Ascending aorta (tissue), 2 donors: ENCODE measurements around the gene RFX8. TPM values are rescaled to one million over a fixed set of nuclear protein-coding genes. Genes with fewer than 3 reads are reported as not detected.

ENCODE experiments used
- DNase-seq, 2 donors: peaks; one replicate each; pipeline ENCODE4 v3.0.0-alpha.2; 2019; ENCODE audit warnings: low spot score in 2 of 2
- H3K27ac ChIP-seq, 2 donors: fragments of 200-600 bp; sonication (generic); one replicate each; pipeline ENCODE4 v1.5.1; 2016 to 2017; ENCODE audit warnings: mild to moderate bottlenecking in 1 of 2
- H3K27me3 ChIP-seq: fragments of 200-600 bp; sonication (generic); one replicate; pipeline ENCODE4 v1.5.1; 2017
- H3K36me3 ChIP-seq, 2 donors: fragments of 200-600 bp; sonication (generic); one replicate each; pipeline ENCODE4 v1.5.1; 2016
- H3K4me1 ChIP-seq, 2 donors: fragments of 200-600 bp; sonication (generic); one replicate each; pipeline ENCODE4 v1.5.1; 2016 to 2017; ENCODE audit warnings: mild to moderate bottlenecking in 1 of 2
- H3K4me3 ChIP-seq, 2 donors: fragments of 200-600 bp; sonication (generic); one replicate each; pipeline ENCODE4 v1.5.1; 2016 to 2017; ENCODE audit warnings: mild to moderate bottlenecking in 1 of 2
- H3K9me3 ChIP-seq, 2 donors: fragments of 200-600 bp; sonication (generic); one replicate each; pipeline ENCODE4 v1.5.1; 2016
- CTCF ChIP-seq, 3 experiments: fragments of 200-600 bp in 2 of 3; fragments of 450-650 bp in 1 of 3; sonication (generic) in 2 of 3; IDR thresholded peaks; one replicate each; pipeline ENCODE4 v1.5.1; 2016 to 2019; ENCODE audit warnings: antibody characterized with exemption in 3 of 3, mild to moderate bottlenecking in 1 of 3, moderate library complexity in 1 of 3
- intact Hi-C: fragments of 100-400 bp; cut with DNase I; formaldehyde crosslinking; loops from one replicate; pipeline ENCODE4 v1.15.1; 2023
- total RNA-seq: library from RNA; depleted of rRNA; stranded (reverse); fragments of >200 nt; gene quantifications from one replicate; pipeline ENCODE4 v1.1.0, GENCODE V29; 2016

RFX8 gene
- total RNA-seq, 1 donor from 2014 or later = not detected

GRCh38 chr2:101477556-101477955, 2.6 kb upstream of the RFX8 start:
- DNase-seq = no peak
- no peak overlapping the region for H3K27ac ChIP-seq
- H3K4me1 ChIP-seq = peaks cover 0 to 8% of the 10 kb centered on the region in 2 donors
- no peak overlapping the region for H3K4me3 ChIP-seq
- no peaks in the 10 kb centered on the region for H3K9me3 ChIP-seq
- intact Hi-C loops = no loop called here
- H3K27me3 ChIP-seq = no peaks in the 10 kb centered on the region
- H3K36me3 ChIP-seq = no peaks in the 10 kb centered on the region
- TF ChIP-seq CTCF (IDR thresholded peaks at IDR 0.05) = no peak

- Histone ChIP-seq H3K4me1 (peaks cover 0 to 8% of the 10 kb centered on the region in 2 donors), H3K4me3 (no peak overlapping the region), H3K9me3 (no peaks in the 10 kb centered on the region), H3K36me3 (no peaks in the 10 kb centered on the region), H3K27ac (no peak overlapping the region), H3K27me3 (no peaks in the 10 kb centered on the region)
- no peak for TF ChIP-seq CTCF (IDR thresholded peaks at IDR 0.05)
- intact Hi-C loops = no loop called here
- no peak for DNase-seq
Observed at GRCh38 chr2:101476605-101477208, 1.8 kb upstream of the RFX8 start.

- peak in 1 of 2 donors; percentile 76 for DNase-seq
- peak overlapping the region; percentile 60 to 75 for H3K27ac ChIP-seq
- H3K27me3 ChIP-seq = no peaks in the 10 kb centered on the region
- H3K4me3 ChIP-seq = peak overlapping the region; percentile 66 to 87
- no peak for TF ChIP-seq CTCF (IDR thresholded peaks at IDR 0.05)
- intact Hi-C loops = loop anchor here (5.0 kb wide), 2 partner anchors 52 to 358 kb away; no protein-coding TSS in a partner anchor
- H3K4me1 ChIP-seq = peaks cover 0 to 8% of the 10 kb centered on the region in 2 donors
- no peaks in the 10 kb centered on the region for H3K9me3 ChIP-seq
- no peaks in the 10 kb centered on the region for H3K36me3 ChIP-seq
Observed at GRCh38 chr2:101473911-101474701, 806 bp downstream of the RFX8 start.

- Histone ChIP-seq H3K9me3 (no peaks in the 10 kb centered on the region), H3K27ac (peak overlapping the region; percentile 60 to 75), H3K4me1 (peaks cover 0 to 8% of the 10 kb centered on the region in 2 donors), H3K36me3 (no peaks in the 10 kb centered on the region), H3K27me3 (no peaks in the 10 kb centered on the region), H3K4me3 (peak overlapping the region; percentile 66 to 87)
- no peak for DNase-seq
- intact Hi-C loops = loop anchor here (5.0 kb wide), 2 partner anchors 51 to 359 kb away; no protein-coding TSS in a partner anchor
- no peak for TF ChIP-seq CTCF (IDR thresholded peaks at IDR 0.05)
Observed at GRCh38 chr2:101473591-101473910, 1.4 kb downstream of the RFX8 start.

GRCh38 chr2:101469863-101470262, 5.0 kb downstream of the RFX8 start:
- intact Hi-C loops = loop anchor here (5.0 kb wide), 2 partner anchors 48 to 362 kb away; no protein-coding TSS in a partner anchor
- no peak for TF ChIP-seq CTCF (IDR thresholded peaks at IDR 0.05)
- Histone ChIP-seq H3K9me3 (no peaks in the 10 kb centered on the region), H3K36me3 (no peaks in the 10 kb centered on the region), H3K4me3 (no peak overlapping the region), H3K4me1 (peaks cover 0 to 12% of the 10 kb centered on the region in 2 donors), H3K27ac (no peak overlapping the region), H3K27me3 (no peaks in the 10 kb centered on the region)
- no peak for DNase-seq
